Measurements from ENCODE around the gene ZFR2. TPM values are rescaled to one million over a fixed set of nuclear protein-coding genes. Genes with fewer than 3 reads are reported as not detected.

The ZFR2 gene
- total RNA-seq, 1 experiment from 2014 or later = 1.7 TPM

DNA sequence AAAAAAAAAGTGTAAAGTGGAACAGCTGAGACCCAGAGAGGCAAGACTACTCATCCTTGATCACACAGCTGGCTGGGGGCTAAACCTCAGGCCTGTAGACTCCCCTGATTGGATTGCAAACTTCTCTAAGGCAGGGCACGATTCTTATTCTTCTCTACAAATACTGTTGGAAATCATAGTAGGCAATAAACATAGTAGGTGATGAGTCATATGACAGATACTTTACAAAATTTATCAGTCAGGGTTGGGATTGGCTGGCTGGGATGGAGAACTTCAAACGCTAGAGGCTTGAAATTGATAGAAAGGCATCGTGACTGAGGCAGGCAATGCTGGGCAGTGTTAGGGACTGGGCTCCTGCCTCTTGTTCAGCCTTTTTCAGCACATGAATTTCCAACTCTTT, 76.7 kb downstream of the ZFR2 start:
- ChIA-PET POLR2A (ENCODE audit: low non-redundant PET) (no interaction called here), CTCF (no interaction called here)
- no peak overlapping the region for H3K4me3 ChIP-seq (ENCODE audit: low read depth, low read length, poor library complexity, severe bottlenecking)
- no peaks in the 10 kb centered on the region for H3K4me1 ChIP-seq (ENCODE audit: insufficient read depth, low read length, poor library complexity, severe bottlenecking)
- no TSS peak for BruUV-seq (replicated peaks)
- TF ChIP-seq, protein P1, sequence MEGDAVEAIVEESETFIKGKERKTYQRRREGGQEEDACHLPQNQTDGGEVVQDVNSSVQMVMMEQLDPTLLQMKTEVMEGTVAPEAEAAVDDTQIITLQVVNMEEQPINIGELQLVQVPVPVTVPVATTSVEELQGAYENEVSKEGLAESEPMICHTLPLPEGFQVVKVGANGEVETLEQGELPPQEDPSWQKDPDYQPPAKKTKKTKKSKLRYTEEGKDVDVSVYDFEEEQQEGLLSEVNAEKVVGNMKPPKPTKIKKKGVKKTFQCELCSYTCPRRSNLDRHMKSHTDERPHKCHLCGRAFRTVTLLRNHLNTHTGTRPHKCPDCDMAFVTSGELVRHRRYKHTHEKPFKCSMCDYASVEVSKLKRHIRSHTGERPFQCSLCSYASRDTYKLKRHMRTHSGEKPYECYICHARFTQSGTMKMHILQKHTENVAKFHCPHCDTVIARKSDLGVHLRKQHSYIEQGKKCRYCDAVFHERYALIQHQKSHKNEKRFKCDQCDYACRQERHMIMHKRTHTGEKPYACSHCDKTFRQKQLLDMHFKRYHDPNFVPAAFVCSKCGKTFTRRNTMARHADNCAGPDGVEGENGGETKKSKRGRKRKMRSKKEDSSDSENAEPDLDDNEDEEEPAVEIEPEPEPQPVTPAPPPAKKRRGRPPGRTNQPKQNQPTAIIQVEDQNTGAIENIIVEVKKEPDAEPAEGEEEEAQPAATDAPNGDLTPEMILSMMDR (conservative IDR thresholded peaks at IDR 0.05; ENCODE audit: low read depth, low read length) = no peak
- no peak for TF ChIP-seq EZH2 (IDR thresholded peaks at IDR 0.05; ENCODE audit: borderline replicate concordance, low read depth, low read length, poor library complexity, severe bottlenecking)
- H3K27me3 ChIP-seq (replicated peaks; ENCODE audit: insufficient read depth, low read depth, low read length, poor library complexity) = no peaks in the 10 kb centered on the region
- no peaks in the 10 kb centered on the region for H3K36me3 ChIP-seq (ENCODE audit: insufficient read depth, low read length, poor library complexity, severe bottlenecking)
- intact Hi-C loops (cut with micrococcal nuclease; ENCODE audit: unreplicated experiment) = no loop called here
- no peak for DNase-seq (ENCODE audit: low spot score)
- H3K9me3 ChIP-seq (ENCODE audit: low read depth, low read length, poor library complexity, severe bottlenecking) = no peaks in the 10 kb centered on the region
- H3K27ac ChIP-seq (ENCODE audit: low read depth, low read length, poor library complexity, severe bottlenecking) = no peak overlapping the region

DNA sequence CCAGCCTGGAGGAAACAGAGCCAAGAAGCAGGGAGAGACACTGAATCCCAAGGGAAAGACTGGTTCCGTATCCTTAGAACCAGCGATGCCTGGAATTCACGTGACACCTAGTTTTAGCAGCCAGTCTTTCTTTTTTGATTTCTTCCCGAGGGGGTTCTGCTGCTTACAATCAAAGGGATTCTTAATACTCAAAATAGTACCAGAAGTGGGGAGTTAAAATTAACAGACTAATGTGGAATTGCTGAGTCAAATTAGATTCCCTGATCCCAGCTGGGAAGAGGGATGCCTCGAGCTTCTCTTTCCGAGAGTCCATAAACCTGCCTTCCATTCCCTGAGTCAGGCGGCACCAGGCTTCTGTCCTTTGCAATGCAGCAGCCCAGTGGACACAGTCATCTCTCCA, 77.9 kb downstream of the ZFR2 start:
- ChIA-PET CTCF (no interaction called here), POLR2A (ENCODE audit: low non-redundant PET) (no interaction called here)
- Histone ChIP-seq H3K4me1 (ENCODE audit: insufficient read depth, low read length, poor library complexity, severe bottlenecking) (no peaks in the 10 kb centered on the region), H3K9me3 (ENCODE audit: low read depth, low read length, poor library complexity, severe bottlenecking) (no peaks in the 10 kb centered on the region), H3K4me3 (ENCODE audit: low read depth, low read length, poor library complexity, severe bottlenecking) (no peak overlapping the region), H3K27ac (ENCODE audit: low read depth, low read length, poor library complexity, severe bottlenecking) (no peak overlapping the region), H3K27me3 (replicated peaks; ENCODE audit: insufficient read depth, low read depth, low read length, poor library complexity) (no peaks in the 10 kb centered on the region), H3K36me3 (ENCODE audit: insufficient read depth, low read length, poor library complexity, severe bottlenecking) (no peaks in the 10 kb centered on the region)
- BruUV-seq (replicated peaks) = no TSS peak
- TF ChIP-seq, protein P1 (conservative IDR thresholded peaks at IDR 0.05; ENCODE audit: low read depth, low read length) = no peak
- no peak for TF ChIP-seq EZH2 (IDR thresholded peaks at IDR 0.05; ENCODE audit: borderline replicate concordance, low read depth, low read length, poor library complexity, severe bottlenecking)
- intact Hi-C loops (cut with micrococcal nuclease; ENCODE audit: unreplicated experiment) = no loop called here
- no peak for DNase-seq (ENCODE audit: low spot score)

DNA sequence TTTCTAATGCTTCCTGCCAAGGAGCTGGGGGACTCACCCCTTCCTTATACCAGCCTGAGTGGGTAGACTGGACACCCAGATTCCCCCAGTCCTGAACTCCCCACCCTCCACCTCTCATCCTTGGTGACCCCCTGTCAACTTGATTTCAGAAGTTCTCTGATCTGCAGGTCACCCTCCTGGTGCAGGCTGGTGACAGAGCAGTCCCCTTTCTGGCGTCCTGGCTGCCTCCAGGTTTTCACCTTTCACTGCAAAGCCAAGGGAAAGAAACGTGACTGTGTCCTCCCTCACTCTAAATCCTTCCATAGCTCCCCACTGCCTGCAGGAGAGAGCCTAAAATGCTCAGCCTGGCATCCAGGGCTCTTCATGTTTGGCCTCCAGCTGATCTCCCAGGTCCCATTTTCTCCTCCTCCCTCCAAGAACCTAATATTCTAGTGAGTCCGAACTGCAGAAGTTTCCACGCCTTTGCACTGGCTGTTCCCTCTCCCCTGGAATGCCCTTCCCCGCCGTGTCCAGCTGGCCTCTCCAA, 78.6 kb downstream of the ZFR2 start:
- no peaks in the 10 kb centered on the region for H3K4me1 ChIP-seq (ENCODE audit: insufficient read depth, low read length, poor library complexity, severe bottlenecking)
- H3K4me3 ChIP-seq (ENCODE audit: low read depth, low read length, poor library complexity, severe bottlenecking) = no peak overlapping the region
- no peaks in the 10 kb centered on the region for H3K9me3 ChIP-seq (ENCODE audit: low read depth, low read length, poor library complexity, severe bottlenecking)
- no peaks in the 10 kb centered on the region for H3K27me3 ChIP-seq (replicated peaks; ENCODE audit: insufficient read depth, low read depth, low read length, poor library complexity)
- H3K36me3 ChIP-seq (ENCODE audit: insufficient read depth, low read length, poor library complexity, severe bottlenecking) = no peaks in the 10 kb centered on the region
- TF ChIP-seq EZH2 (IDR thresholded peaks at IDR 0.05; ENCODE audit: borderline replicate concordance, low read depth, low read length, poor library complexity, severe bottlenecking) = no peak
- TF ChIP-seq, protein P1 (conservative IDR thresholded peaks at IDR 0.05; ENCODE audit: low read depth, low read length) = no peak
- DNase-seq (ENCODE audit: low spot score) = no peak
- no TSS peak for BruUV-seq (replicated peaks)
- intact Hi-C loops (cut with micrococcal nuclease; ENCODE audit: unreplicated experiment) = no loop called here
- ChIA-PET POLR2A (ENCODE audit: low non-redundant PET) (no interaction called here), CTCF (no interaction called here)
- H3K27ac ChIP-seq (ENCODE audit: low read depth, low read length, poor library complexity, severe bottlenecking) = no peak overlapping the region
